Measurements from ENCODE around the gene SHISA8.
A peak's percentile ranks its signal among the peaks of the same experiment; 100 is the strongest.

Gene SHISA8

DNA sequence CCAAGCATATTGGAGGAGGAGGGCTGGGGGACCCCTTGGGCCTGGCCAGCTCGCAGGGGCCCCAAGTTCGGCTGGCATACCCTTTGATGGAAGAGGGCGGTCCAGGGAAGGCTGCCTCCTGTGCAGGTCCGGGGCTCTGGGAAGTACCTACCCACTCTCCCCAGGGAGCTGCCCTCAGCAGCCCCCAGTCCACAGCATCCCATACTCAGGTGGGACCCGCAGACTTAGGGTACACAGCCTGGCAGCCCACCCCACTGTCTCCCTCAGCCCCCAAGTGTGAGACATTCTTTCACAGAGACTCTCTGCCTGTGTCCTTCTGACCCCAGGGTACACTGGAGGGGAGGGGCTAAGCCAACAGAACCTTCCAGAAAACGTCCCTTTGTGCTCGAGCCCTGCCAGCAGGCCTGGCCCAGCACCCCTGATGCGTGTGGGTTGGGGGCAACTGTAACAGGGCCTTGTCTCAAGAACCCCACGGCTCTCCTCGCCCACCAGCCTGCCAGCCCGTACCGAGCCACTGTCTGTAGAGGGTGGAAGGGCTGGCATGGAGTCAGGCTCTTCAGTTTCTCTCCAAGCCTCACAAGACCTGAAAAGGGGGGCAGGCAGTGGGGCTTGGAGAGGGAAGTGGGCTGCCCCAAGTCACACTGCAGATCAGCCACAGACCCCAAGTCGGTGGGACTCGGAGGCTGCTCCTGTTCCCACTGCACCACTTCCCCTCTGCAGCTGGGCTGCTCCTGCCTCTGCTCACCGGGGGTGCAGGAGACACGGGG, 18.7 kb upstream of the SHISA8 start:
- no peak for DNase-seq (ENCODE audit: low spot score)

DNA sequence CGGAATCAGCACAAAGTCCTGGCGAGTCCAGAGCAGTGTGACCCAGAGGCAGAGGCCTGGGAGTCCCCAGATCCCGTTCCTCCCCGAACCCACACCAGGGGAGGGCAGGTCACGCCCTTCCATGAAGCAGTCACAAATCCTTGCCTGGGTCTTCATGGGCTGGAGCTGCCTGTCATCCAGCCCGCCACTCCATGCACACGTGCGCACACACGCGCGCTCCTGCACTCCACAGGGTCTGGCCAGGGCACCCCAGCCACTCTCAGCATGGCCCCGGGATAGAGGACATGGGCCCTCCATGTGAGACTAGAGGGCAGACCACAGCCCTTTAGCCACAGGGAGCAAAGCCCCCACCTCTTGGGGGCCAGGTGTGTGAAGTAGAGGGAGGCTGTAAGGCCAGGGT, 17.5 kb upstream of the SHISA8 start:
- DNase-seq (ENCODE audit: low spot score): no peak

DNA sequence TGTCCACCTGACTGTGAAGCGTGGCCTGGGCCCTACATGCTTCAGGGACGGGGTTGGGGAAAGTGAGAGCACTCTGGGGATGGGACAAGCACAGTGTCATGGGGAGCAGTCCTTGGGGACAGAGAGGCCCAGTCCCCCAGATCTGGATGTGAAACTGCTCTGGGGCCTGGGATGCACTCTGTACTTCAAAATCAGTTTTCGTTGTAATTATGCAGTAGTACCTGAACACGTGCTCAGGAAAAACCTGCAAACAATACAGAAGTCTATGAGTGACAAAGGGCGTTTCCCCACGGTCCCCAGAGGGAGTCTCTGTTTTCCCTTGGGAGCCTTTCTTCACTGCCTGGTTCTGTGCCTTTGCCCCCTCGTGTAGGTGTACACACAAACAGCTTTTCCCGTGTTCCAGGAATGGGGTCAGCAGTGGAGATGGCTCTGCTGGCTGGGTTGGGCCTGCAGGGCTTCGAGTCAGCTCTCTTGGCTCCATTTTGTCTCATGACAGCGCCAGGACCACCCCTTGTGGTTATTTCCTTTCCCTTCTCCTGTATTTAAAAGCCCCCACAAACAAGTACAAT, 16.9 kb upstream of the SHISA8 start:
- DNase-seq (ENCODE audit: low spot score): peak; percentile 77

DNA sequence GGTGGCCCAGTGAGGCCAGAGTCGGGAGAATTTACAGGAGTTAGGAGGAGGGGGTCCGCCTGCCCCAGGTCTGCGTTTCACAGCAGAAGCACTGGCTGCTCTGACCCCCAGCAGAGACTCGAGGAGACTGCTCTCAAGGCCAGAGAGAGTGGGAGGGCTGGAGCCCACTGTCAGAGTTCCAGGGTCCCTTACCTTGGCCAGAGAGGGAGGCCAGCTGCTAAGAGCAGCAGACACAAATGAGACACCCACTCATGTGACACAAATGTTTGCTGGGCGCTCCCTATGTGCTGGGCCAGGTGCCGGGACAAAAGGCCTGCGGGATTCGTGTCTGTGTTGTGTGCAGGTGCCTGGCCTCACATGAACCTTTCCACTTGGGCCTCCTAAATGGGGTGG, 14.5 kb upstream of the SHISA8 start:
- DNase-seq (ENCODE audit: low spot score): peak; percentile 82

DNA sequence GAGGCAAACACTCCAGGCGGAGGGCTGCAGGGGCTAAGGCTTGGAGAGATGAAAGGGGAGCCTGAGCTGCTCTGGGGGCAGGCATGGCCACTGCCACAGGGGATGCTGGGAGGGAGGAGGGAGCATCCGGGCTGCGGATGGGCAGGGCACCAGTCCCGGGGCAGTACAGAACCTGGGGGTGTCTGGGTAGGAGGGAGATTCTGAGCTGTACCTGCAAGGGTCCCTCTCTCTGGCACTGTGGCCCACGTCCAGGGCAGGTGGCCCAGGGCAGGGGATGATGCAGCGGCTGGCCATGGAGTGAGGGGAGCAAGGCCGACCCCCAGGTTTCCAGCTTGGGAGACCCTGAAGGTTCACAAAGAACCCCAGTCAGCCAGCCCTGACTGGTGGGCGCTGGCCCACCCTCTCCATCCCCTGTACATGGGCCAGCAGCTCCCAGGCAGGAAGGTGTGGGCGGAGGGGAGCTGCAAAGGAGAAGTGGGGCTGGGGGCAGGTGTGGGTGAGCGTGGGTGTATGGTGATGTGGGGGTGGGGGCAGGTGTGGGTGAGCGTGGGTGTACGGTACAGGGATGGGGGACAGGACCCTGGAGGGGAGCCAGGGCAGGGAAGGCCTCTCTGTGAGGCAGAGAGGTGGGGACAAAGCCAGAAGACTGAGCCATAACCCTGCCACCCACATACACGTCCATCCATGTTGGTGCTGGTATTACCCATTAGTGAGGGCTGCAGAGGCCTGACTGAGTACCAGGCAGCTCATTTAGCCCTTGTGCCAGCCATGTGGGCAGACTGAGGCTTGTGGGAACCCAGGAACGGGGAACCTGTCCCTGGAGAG, 13.9 kb upstream of the SHISA8 start:
- DNase-seq (ENCODE audit: low spot score): no peak

DNA sequence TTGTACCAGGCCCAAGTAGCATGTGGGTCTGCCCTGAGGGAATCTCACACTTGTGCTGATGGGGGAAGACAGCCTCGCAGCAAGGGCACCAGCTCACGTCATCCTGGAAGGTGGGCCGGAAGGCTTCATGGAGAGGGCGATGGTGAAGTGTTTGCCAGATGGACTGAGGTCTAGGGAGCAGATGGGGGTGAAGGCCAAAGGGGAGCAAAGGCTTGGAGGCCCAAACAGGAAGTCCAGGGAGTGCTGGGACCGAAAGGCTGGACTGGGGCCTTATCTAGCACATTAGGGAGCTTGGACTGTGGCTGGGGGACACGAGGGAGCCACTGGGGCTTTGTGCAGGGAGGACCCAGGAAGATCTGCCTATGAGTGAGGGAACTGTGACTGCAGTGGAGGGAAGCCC, 12.9 kb upstream of the SHISA8 start:
- no peak for DNase-seq (ENCODE audit: low spot score)

DNA sequence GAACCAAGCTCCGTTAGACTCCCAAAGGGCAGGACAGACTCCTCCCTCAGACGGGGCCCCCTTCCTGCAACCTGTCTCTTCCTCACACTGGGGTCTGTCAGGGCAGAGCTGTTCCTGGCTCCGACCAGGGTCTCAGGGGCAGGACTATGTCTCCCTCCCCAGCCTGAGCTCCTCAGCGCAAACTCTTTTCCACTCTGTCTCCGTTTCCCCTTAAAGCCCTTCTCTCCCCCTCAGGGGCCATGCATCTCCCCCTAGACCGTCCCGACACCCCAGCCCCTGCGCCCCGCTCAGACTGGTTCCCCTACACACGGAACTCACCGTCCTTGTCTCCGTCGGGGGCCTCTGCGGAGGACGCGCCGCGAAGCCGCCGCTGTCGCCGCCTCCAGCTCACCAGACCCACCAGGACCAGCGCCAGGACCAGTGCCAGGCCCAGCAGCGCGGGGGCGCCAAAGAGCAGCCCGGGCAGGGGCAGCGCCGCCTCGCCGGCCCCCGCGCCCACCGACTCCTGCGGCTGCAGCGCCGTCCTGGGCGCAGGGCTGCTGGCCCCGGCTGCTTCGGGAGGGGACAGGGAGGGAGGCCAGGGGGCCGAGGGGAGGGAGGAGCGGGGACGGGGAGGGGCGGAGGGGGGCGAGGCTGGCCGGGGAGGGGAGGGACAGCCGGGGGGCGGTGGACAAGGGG, 11.0 kb upstream of the SHISA8 start:
- peak; percentile 88 for DNase-seq (ENCODE audit: low spot score)

DNA sequence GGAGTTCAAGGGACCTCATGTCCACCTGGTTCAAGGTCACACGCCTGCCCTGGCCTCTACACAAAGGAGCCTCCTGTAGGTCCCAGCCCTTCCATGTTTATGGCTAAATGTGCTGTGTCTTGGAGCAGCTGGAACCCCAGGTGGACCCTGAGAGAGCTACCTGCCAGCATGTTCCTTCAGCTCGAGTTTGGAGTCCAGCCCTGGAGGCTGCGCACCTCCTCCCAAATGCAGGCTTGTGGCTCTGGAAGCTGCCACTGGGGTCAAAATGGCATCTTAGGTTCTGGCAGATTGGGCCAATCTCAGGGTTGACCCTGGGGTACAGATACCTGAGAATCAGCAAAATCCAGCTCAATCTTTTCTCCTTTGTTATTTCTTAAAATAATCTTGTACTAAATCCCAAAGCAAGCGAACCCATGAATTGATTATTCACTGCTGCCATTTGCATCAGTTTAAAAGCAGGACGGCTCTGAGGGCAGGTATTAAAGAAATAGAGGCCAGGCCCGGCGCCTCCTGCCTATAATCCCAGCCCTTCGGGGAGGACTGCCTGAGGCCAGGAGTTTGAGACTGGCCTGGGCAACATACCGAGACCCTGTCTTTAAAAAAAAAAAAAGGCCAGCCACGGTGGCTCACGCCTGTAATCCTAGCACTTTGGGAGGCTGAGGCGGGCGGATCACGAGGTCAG, 8.9 kb upstream of the SHISA8 start:
- no peak for DNase-seq (ENCODE audit: low spot score)

DNA sequence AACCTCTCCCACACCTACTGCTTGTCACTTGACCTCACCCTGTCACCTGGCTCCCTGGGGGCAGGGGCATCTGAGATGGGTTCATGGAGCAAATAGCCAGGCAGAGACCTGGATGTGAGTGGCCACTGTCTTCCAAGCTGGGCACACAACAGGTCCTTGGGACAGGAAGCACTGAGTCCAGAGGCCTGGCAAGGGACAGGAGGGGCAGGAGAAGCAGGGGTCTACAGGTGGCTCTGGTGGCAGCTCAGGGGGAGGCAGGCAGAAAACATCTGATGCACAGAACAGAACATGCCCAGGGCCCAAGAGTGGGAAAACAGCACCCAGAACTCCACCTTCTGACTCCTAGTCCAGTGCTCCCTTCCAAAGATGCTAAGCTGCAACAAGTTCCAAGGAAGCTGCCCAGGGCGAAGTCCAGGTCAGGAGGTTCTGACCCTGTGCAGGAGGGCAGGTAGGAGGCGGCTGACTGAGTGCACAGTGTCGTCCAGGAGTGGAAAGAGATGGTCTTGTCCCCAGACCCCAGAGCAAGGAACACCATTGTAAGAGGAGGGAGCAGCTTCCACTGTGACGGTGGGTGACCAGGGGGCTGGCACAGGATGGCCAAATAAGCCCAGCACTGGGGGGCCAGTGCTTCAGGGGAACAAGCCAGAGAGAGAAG, 8.2 kb upstream of the SHISA8 start:
- no peak for DNase-seq (ENCODE audit: low spot score)

DNA sequence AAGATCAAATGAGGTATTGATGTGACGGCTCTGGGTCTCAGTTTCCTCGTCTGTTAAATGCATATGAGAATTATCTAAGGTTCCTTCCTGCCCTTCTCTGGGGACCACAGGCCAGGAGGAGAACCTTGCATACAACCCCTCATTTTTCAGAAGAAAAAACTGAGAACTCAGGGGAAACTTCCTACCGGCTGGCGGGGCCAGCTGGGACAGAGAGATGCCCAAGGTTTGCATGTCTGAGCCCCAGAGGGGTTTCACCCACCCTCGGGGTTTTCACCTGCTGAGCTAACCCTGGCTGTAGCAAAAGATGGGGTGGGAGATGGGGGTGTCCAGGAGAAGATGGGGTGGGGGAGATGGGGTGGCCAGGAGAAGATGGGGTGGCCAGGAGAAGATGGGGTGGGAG, 7.5 kb upstream of the SHISA8 start:
- peak; percentile 57 for DNase-seq (ENCODE audit: low spot score)

DNA sequence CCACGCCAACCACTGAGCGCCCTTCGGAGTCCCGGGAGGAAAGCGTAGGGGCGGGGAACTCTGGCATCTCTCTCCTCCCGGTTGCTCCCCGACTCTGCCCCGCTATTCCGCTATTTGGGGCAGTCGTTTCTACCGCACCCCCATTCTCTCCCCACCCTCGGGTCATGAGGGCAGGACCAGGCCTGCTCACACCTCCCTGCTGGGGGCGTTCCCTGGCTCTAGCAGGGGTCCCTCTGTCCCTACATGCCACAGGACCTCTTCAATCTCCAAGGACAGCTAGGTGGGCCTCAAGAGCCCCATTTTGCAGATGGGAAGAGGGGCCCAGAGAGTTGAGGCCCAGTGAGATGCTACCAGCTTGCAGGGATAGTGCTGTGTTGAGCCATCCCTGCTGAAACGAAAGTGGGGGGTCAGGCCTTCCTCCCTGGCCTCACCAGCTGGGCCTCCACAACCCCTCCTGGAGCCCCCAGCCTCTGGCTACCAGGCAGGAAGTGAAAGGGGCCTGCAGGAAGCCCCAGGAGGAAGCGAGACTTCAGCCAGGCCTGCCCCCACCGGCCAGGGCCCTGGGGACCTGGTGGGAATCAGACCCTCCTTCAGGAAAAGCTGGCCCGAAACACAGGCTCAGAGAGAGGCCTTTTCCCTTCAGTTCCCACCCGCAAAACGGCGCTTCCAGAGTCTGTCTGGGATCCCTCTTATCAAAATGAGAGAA, 5.5 kb upstream of the SHISA8 start:
- peak; percentile 66 for DNase-seq (ENCODE audit: low spot score)

DNA sequence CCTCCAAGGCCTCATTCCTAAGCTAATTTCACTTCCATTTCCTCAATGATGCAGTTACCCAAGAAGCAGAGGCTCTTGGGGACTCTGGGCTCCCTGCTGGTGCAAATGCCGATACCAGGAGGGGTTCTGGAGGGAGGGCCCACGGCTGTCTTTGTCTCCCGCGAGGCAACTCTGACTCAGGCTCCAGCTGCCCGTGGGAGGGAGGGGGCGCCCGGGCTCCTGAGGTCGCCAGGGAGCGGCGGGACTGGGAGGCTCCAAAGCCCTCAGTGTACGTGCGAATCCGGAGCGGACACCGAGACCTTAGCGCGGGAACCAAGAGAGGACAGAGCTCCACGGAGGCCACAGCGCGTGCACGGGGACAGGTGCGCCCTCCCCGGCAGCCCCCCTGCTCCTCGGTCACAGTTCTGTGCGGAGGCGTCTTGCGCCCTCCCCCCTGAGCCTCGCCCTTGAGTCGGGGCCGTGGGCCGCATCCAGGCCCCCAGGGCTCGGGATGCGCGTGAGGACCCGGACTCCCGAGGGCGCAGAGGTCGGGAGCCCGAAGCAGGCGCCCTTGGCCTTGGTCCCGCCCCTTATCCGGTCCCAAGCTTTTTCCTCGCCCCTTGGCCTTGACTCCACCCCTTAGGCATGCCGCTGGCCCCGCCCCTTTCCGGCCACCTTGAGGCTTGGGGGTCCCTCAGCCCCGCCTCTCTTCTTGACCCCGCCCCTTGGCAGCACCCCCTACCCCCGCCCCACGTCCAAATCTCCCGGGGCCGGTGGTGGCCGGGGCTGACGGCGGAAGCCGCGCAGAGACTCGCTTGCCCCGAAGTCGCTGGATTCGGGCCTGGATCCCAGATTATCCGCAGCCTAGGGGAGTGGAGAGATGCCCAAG, 4.7 kb upstream of the SHISA8 start:
- peak; percentile 85 for DNase-seq (ENCODE audit: low spot score)

DNA sequence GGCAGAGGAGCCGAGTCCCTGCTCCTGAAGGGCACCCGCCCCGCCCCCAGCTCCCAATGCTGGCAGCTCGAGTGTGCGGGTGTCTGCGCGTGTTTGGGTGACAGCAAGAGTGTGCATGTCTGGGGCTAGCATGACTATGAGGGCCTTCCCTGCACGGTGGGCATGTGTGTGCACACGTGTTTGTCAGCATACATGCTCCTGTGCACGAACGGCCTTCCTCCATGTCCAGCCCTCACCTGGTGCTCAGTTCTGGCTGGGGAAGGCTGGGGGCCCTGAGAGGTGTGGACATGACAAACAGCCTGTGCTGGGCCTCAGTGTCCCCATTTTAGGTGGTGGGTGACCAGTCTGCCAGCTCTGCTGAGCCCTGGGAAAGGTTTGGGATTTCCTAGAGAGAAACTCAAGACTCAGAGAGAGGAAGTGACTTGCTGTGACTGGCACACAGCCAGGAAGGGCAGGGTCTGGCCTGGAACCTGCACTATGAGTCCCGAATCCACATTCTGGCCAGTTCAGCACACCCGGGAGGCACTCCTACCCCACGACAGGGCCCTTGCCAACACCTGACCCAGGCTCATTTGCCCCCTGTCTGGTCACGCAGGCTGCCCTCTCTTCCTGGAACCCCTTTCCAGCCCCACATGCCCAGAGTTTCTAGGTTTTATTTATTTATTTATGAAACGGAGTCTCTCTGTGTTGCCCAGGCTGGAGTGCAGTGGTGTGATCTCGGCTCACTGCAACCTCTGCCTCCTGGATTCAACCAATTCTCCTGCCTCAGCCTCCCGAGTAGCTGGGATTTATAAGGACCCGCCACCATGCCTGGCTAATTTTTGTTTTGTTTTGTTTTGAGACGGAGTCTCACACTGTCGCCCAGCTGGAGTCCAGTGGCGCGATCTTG, 3.3 kb upstream of the SHISA8 start:
- DNase-seq (ENCODE audit: low spot score): peak; percentile 59

DNA sequence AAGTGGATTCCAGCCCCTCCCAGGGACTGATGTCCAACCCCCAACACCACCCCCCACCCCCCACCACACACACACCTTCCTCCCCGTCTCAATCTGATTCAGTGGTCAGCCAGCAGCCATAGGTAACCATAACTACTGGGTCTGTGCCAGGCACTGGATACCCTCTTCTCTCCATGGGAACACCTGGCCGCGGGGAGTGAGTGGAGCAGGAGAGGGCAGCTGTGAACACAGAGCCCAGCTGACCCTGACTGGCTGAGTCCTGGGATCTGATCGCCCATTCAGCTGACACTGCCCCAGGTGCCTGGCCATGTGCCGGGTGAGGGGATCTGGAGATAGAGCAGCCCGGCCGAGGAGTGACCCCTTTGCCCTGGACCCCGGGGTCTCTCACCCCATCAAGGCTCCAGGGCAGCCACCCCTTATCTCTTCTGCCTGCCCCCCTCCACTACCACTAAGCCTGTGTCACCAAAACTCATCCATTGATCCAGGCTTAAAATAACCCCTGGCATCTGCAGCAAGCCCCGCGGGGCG, 2.6 kb upstream of the SHISA8 start:
- DNase-seq (ENCODE audit: low spot score): no peak

DNA sequence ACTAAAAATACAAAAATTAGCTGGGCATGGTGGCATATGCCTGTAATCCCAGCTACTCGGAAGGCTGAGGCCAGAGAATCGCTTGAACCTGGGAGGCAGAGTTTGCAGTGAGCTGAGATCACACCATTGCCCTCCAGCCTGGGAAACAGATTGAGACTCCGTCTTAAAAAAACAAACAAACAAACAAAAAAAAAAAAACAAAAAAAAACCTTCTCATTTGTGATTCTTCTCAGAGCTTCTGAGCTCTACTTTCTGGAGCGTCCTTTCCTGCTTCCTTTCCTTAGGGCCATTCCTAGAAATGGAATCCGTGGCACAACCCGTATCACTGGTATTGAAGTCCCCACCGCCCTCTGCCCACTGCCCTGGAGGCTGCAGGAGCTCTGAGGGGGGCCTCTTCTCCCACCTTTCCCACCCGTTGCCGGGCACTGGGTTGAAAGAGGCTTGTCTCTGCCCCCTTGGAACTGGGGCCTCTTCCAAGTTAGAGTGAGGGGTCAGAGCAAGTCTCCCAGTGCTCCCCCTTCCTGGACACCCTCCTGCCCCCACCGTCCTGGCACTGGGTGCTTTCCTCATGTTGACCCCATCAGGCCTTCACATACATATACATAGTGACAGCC, 2.0 kb upstream of the SHISA8 start:
- no peak for DNase-seq (ENCODE audit: low spot score)

DNA sequence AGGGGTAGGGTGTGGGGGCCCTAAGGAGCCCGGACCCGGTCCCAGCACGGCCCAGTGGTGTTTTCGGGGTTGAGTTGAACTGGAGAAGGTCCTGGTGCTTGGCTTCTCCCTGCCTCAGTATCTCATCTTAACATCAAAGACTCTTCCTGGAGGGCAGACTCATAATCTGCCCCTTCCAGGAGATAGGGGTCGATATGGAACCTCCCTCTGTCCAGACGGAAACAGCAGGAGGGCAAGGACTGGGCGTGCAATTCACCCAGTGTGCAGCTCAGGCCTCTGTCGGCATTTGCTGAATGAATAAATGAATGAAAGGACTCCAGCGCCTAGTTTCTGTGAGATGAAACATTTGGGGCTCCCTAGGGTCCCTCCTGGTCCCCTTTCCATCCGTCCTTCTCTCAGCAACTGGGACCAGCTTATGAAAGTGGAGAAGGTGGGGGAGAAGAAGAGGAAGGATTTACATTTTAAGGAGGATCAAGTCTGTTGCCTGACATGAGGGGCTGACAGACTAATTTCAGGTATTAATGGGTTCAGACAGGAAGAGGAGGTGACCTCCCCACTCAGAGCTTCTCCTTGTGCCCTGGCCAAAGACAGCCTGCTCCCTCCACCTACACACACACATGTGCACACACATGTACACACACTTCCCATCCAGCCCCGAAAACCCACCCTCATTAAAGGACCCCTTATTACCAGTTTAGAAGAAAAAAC, 1.1 kb upstream of the SHISA8 start:
- no peak for DNase-seq (ENCODE audit: low spot score)

DNA sequence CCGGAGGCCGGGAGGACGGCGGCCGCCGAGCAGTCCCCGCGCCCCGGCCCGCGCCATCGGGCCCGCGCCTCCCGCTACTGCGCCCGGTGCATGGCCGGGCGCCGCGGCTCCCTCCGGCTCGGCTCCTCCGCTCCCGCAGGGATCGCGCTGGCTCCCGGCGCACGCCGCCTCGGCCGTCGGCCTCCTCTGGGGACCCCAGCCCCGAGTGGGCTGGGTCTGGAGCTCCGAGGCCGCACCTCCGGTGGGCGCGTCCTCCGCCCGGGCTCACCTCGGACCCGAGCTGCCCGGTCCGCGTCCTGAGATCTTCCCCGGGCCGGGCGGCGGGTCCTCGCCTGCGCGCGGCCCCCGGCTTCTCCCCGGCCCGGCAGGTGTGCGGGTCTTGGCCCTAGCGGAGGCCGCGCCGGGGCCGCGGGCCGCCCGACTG, 251 bp downstream of the SHISA8 start:
- no peak for DNase-seq (ENCODE audit: low spot score)
